SK-N-SH (cell line): ENCODE results near the gene CTSH. TPM values are rescaled to one million over a fixed set of nuclear protein-coding genes. Genes with fewer than 3 reads are reported as not detected.
A peak's percentile ranks its signal among the peaks of the same experiment; 100 is the strongest.

ENCODE experiments used
- CTCF ChIA-PET: fragments of 300-600, 350-600 bp; formaldehyde crosslinking; extraction: SDS; loops from one replicate; lab custom pipeline; 2021; lab: Yijun Ruan, JAX
- POLR2A ChIA-PET: fragments of 350-600 bp; sonication (Branson Sonifier 250); formaldehyde crosslinking; extraction: SDS; loops from one replicate; lab custom pipeline; 2020; ENCODE audit warnings: antibody characterized with exemption, inconsistent platforms; lab: Yijun Ruan, JAX
- DNase-seq: peaks from one replicate; pipeline ENCODE4 v3.0.0; 2012
- H2AFZ ChIP-seq: fragments of 200-600 bp; sonication (generic); 2 replicates; pipeline ENCODE4 v1.8.1; 2016; ENCODE audit warnings: antibody characterized with exemption, mild to moderate bottlenecking, low read depth
- H3F3A ChIP-seq: fragments of 200-600 bp; sonication (generic); replicated peaks from 2 replicates; pipeline ENCODE3; 2016; ENCODE audit warnings: antibody characterized with exemption, mild to moderate bottlenecking; ENCODE audit not compliant: insufficient read depth
- H3K27ac ChIP-seq, 2 experiments: fragments of 200-500 bp in 1 of 2; fragments of 200-600 bp in 1 of 2; sonication (Bioruptor generic) in 1 of 2; sonication (generic), shearing (Covaris generic) in 1 of 2; 2 replicates each; pipeline versions ENCODE4 v1.5.1 to v1.6.1; 2014 to 2016; ENCODE audit warnings: low read depth in 2 of 2, inconsistent platforms in 1 of 2, low read length in 1 of 2, mild to moderate bottlenecking in 1 of 2, mixed read lengths in 1 of 2
- H3K27me3 ChIP-seq: fragments of 200-600 bp; sonication (generic), shearing (Covaris generic); 2 replicates; pipeline ENCODE4 v1.6.1; 2016; ENCODE audit warnings: mixed run types; ENCODE audit not compliant: insufficient read depth
- H3K36me3 ChIP-seq, 2 experiments: fragments of 200-500 bp in 1 of 2; fragments of 200-600 bp in 1 of 2; sonication (Bioruptor generic) in 1 of 2; sonication (generic) in 1 of 2; replicated peaks in 1 of 2; 2 replicates each; pipeline versions ENCODE3 to v1.5.1; 2014 to 2016; ENCODE audit warnings: low read length in 1 of 2, mild to moderate bottlenecking in 1 of 2; ENCODE audit not compliant: insufficient read depth in 2 of 2, control insufficient read depth in 1 of 2
- H3K4me1 ChIP-seq, 2 experiments: fragments of 200-500 bp in 1 of 2; fragments of 200-600 bp in 1 of 2; sonication (Bioruptor generic) in 1 of 2; sonication (generic), shearing (Covaris generic) in 1 of 2; 2 replicates each; pipeline versions ENCODE4 v1.5.1 to v1.6.1; 2014 to 2016; ENCODE audit warnings: low read depth in 1 of 2, low read length in 1 of 2, mixed run types in 1 of 2; ENCODE audit not compliant: insufficient read depth in 2 of 2, control insufficient read depth in 1 of 2
- H3K4me2 ChIP-seq: fragments of 200-600 bp; sonication (generic), shearing (Covaris generic); 2 replicates; pipeline ENCODE4 v1.6.1; 2017; ENCODE audit warnings: mixed run types
- H3K4me3 ChIP-seq, 2 experiments: fragments of 200-500 bp in 1 of 2; fragments of 200-600 bp in 1 of 2; sonication (Bioruptor generic) in 1 of 2; sonication (generic), shearing (Covaris generic) in 1 of 2; 2 replicates each; pipeline versions ENCODE4 v1.5.1 to v1.8.1; 2014 to 2016; ENCODE audit warnings: low read depth in 2 of 2, inconsistent platforms in 1 of 2, low read length in 1 of 2, mild to moderate bottlenecking in 1 of 2, mixed read lengths in 1 of 2, moderate library complexity in 1 of 2
- H3K79me2 ChIP-seq: fragments of 200-600 bp; sonication (generic); 2 replicates; pipeline ENCODE4 v1.8.1; 2017; ENCODE audit warnings: mild to moderate bottlenecking; ENCODE audit not compliant: insufficient read depth
- H3K9ac ChIP-seq: fragments of 200-600 bp; sonication (generic); 2 replicates; pipeline ENCODE4 v1.6.1; 2017; ENCODE audit warnings: mixed run types
- H3K9me2 ChIP-seq: fragments of 200-600 bp; sonication (generic); 2 replicates; pipeline ENCODE4 v1.6.1; 2017; ENCODE audit warnings: mixed run types
- H3K9me3 ChIP-seq: fragments of 200-600 bp; sonication (generic); 2 replicates; pipeline ENCODE4 v1.6.1; 2017; ENCODE audit warnings: mixed run types, mild to moderate bottlenecking, moderate library complexity
- H4K20me1 ChIP-seq: fragments of 200-600 bp; sonication (generic); 2 replicates; pipeline ENCODE4 v1.6.1; 2017; ENCODE audit warnings: mild to moderate bottlenecking, mixed run types; ENCODE audit not compliant: insufficient read depth
- CHD2 ChIP-seq: fragments of 150-350 bp; IDR thresholded peaks from 2 replicates; pipeline ENCODE4 v1.6.1; 2018; ENCODE audit warnings: low read length; ENCODE audit not compliant: partially characterized antibody
- EZH2phosphoT487 ChIP-seq: fragments of 200-600 bp; sonication (generic); IDR thresholded peaks from 2 replicates; pipeline ENCODE4 v1.6.1; 2017; ENCODE audit warnings: low read depth, mixed run types, mild to moderate bottlenecking, antibody characterized with exemption, moderate library complexity, borderline replicate concordance
- GABPA ChIP-seq: IDR thresholded peaks from 2 replicates; pipeline ENCODE4 v1.4.0; 2012; ENCODE audit warnings: low read depth, mild to moderate bottlenecking
- MEF2A ChIP-seq: IDR thresholded peaks from 2 replicates; pipeline ENCODE4 v1.4.0; 2012; ENCODE audit warnings: low read depth, borderline replicate concordance
- MXI1 ChIP-seq: IDR thresholded peaks from 2 replicates; pipeline ENCODE4 v1.6.1; 2012; ENCODE audit warnings: mild to moderate bottlenecking, low read depth, low read length, improper control_type of control experiment
- NRF1 ChIP-seq: IDR thresholded peaks from 2 replicates; pipeline ENCODE4 v1.6.1; 2012; ENCODE audit warnings: low read depth, mild to moderate bottlenecking, low read length
- POLR2AphosphoS5 ChIP-seq: IDR thresholded peaks from 2 replicates; pipeline ENCODE4 v1.6.1; 2012; ENCODE audit warnings: low read depth, low read length
- RFX5 ChIP-seq: IDR thresholded peaks from 2 replicates; pipeline ENCODE4 v1.6.1; 2012; ENCODE audit warnings: mild to moderate bottlenecking, improper control_type of control experiment, low read length
- SIN3A ChIP-seq: IDR thresholded peaks from 2 replicates; pipeline ENCODE4 v1.6.1; 2012; ENCODE audit warnings: low read depth, mild to moderate bottlenecking, low read length, moderate library complexity, borderline replicate concordance
- SMC3 ChIP-seq: IDR thresholded peaks from 2 replicates; pipeline ENCODE4 v1.6.1; 2012; ENCODE audit warnings: low read depth, low read length, improper control_type of control experiment
- TAF1 ChIP-seq: IDR thresholded peaks from 2 replicates; pipeline ENCODE4 v1.6.1; 2012; ENCODE audit warnings: low read depth, mild to moderate bottlenecking, low read length, moderate library complexity, borderline replicate concordance
- TEAD4 ChIP-seq: IDR thresholded peaks from 2 replicates; pipeline ENCODE4 v1.4.0; 2012; ENCODE audit warnings: mild to moderate bottlenecking, borderline replicate concordance; ENCODE audit not compliant: insufficient read depth
- WGBS: methylation state at CpG from one replicate; pipeline ENCODE4 v1.1.6; 2017; ENCODE audit warnings: low lambda C conversion rate; 5-methylcytosine and 5-hydroxymethylcytosine counted together
- polyA plus RNA-seq, 3 experiments: library from polyadenylated mRNA; depleted of rRNA; stranded (reverse); fragments of >200 nt; gene quantifications; 2 replicates each; pipeline ENCODE4 v1.2.3, GENCODE V29; 2012
- TF ChIP-seq, protein P1 (sequence below): IDR thresholded peaks from 2 replicates; pipeline ENCODE4; 2012
- TF ChIP-seq, protein P2 (sequence below): IDR thresholded peaks from 2 replicates; pipeline ENCODE4 v1.4.0; 2012; ENCODE audit warnings: low read depth

Gene CTSH
- polyA plus RNA-seq, 1 of the 3 experiments (the other 2 are of a cell fraction): 22.7 TPM

DNA sequence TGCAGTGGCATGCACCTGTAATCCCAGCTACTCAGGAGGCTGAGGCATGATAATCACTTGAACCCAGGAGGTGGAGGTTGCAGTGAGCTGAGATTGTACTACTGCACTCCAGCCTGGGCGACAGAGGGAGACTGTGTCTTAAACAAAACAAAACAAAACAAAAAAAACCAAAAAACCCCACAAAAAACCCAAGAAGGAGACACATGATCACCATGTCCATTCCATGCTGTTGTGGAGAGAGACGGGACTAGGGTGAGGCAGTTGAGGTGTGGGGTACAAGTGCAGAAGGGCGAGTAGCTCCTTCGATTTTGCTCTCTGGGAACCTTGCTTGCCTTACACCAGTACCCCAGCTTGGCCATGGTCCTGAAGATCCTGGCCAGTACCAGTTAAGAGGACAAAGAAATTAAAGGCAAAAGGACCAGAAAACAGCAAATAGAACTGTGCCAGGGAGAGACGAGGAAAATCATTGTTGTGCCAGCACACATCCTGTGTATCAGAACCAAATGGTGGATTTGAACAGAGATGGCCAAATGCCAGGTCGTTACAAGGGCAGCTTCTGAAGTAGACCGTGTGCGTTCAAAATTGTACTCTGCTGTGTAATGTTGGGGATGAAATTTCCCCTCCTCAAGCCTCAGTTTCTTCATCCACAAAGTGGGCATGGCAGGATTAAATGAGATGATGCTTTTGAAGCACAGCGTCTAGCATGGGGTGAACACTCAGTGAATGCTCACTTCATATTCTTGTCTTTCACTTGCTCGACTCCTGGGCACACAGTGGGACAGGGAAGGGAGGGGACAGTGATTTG is 42.9 kb upstream of the CTSH start:
- Histone ChIP-seq H3K4me3 (no peak overlapping the region), H3K27me3 (no peaks in the 10 kb centered on the region), H3K36me3 (no peaks in the 10 kb centered on the region), H3K79me2 (no peaks in the 10 kb centered on the region), H3K4me1 (peaks cover 0 to 6% of the 10 kb centered on the region in 2 experiments; a peak in 2 of 4 replicates), H2AFZ (peak overlapping the region; percentile 70), H3K9ac (no peak overlapping the region), H3K27ac (peak overlapping the region in 1 of 2 experiments; percentile 47; a peak in 1 of 4 replicates), H4K20me1 (no peaks in the 10 kb centered on the region), H3F3A (peaks cover 6% of the 10 kb centered on the region), H3K9me2 (no peaks in the 10 kb centered on the region), H3K4me2 (no peak overlapping the region), H3K9me3 (no peaks in the 10 kb centered on the region)
- 93% methylated on average over 10 of the region's 10 CpGs for WGBS
- no peak for DNase-seq
- ChIA-PET POLR2A (no interaction called here), CTCF (interaction anchor here (1.0 to 1.7 kb wide), 2 partner anchors 11 to 78 kb away, joined by 3 to 5 read pairs; no protein-coding TSS in a partner anchor)
- TF ChIP-seq, protein P1, sequence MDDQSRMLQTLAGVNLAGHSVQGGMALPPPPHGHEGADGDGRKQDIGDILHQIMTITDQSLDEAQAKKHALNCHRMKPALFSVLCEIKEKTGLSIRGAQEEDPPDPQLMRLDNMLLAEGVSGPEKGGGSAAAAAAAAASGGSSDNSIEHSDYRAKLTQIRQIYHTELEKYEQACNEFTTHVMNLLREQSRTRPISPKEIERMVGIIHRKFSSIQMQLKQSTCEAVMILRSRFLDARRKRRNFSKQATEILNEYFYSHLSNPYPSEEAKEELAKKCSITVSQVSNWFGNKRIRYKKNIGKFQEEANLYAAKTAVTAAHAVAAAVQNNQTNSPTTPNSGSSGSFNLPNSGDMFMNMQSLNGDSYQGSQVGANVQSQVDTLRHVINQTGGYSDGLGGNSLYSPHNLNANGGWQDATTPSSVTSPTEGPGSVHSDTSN: no peak
- no peak for TF ChIP-seq NRF1
- TF ChIP-seq, protein P2, sequence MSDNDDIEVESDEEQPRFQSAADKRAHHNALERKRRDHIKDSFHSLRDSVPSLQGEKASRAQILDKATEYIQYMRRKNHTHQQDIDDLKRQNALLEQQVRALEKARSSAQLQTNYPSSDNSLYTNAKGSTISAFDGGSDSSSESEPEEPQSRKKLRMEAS: no peak
- no peak for TF ChIP-seq MEF2A
- TF ChIP-seq RFX5: no peak
- no peak for TF ChIP-seq EZH2phosphoT487
- no peak for TF ChIP-seq SMC3
- no peak for TF ChIP-seq MXI1
- no peak for TF ChIP-seq POLR2AphosphoS5
- no peak for TF ChIP-seq GABPA
- no peak for TF ChIP-seq CHD2
- TF ChIP-seq SIN3A: no peak
- no peak for TF ChIP-seq TEAD4

DNA sequence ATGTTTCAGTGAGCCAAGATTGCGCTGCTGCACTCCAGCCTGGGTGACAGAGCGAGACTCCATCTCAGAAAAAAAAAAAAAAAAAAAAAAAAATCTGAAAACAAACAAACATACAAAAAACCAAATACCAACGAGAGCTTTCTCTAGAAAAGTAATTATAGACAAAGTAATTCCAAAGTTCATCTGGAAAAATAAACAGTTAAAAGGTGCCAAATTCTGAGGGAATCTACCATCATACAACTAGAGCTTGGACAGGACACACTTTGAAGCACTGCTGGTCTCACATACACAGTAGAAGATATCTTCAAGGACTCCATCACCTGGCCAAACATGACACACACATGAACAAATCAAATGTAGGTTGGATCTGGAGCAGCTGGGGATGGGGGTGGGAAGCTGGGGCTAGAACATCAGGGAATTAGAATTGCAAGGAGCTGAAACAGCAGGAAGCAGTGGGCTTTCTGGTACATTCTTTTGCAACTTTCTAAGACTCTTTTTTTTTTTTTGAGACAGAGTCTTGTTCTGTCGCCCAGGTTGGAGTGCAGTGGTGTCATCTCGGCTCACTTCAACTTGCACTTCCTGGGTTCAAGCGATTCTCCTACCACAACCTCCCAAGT is 41.1 kb upstream of the CTSH start:
- no peaks in the 10 kb centered on the region for H3K79me2 ChIP-seq
- no peaks in the 10 kb centered on the region for H4K20me1 ChIP-seq
- H3K9me3 ChIP-seq: no peaks in the 10 kb centered on the region
- no peak overlapping the region for H3K9ac ChIP-seq
- TF ChIP-seq, protein P1: no peak
- TF ChIP-seq TAF1: no peak
- H3K27ac ChIP-seq: no peak overlapping the region
- no peaks in the 10 kb centered on the region for H3K36me3 ChIP-seq
- H3K4me1 ChIP-seq: peaks cover 0 to 6% of the 10 kb centered on the region in 2 experiments; a peak in 2 of 4 replicates
- DNase-seq: no peak
- ChIA-PET POLR2A (interaction anchor here (0.7 kb wide), 1 partner anchor 71 kb away, joined by 5 read pairs; no protein-coding TSS in a partner anchor), CTCF (interaction anchor here (0.6 to 1.2 kb wide), 2 partner anchors 11 to 204 kb away, joined by 3 to 4 read pairs; no protein-coding TSS in a partner anchor)
- H3K9me2 ChIP-seq: no peaks in the 10 kb centered on the region
- H3K27me3 ChIP-seq: no peaks in the 10 kb centered on the region
- no peak overlapping the region for H2AFZ ChIP-seq
- H3F3A ChIP-seq: peaks cover 6% of the 10 kb centered on the region
- 76% methylated on average over 6 of the region's 6 CpGs for WGBS
- H3K4me2 ChIP-seq: no peak overlapping the region
- no peak overlapping the region for H3K4me3 ChIP-seq
